ENCODE measurements around the gene TLR6. TPM values are rescaled to one million over a fixed set of nuclear protein-coding genes. Genes with fewer than 3 reads are reported as not detected.
A peak's percentile ranks its signal among the peaks of the same experiment; 100 is the strongest.

TLR6 gene
- total and polyA plus RNA-seq, 10 of the 15 experiments (the other 5 are each of a cell fraction or from before 2014, with no cell fraction given), result 1.1 to 49.4 (median 12.5) TPM

GRCh38 chr4:38867478-38868058, 11.0 kb upstream of the TLR6 start, which contains the start of gene FAM114A1:
TSS of gene FAM114A1 (plus strand) at chr4:38867806. CDS start at chr4:38878079, 10,273 bp downstream.
- WGBS (ENCODE audit: insufficient coverage, insufficient replicate concordance, low lambda C conversion rate, missing lambda C conversion rate), result under 1% methylated on average over 25 of the region's 66 CpGs
- RAD21 ChIA-PET (ENCODE audit: unreplicated experiment), result interaction anchor here (0.9 to 3.6 kb wide), 6 partner anchors 11 to 267 kb away, joined by 3 to 18 read pairs (median 10); partner anchors contain the start of genes TLR10 and TLR6
- Histone ChIP-seq H3K4me2 (ENCODE audit: control insufficient read depth, insufficient read depth) (peak within 1 kb of the TSS; percentile 90), H4K20me1 (ENCODE audit: control insufficient read depth, insufficient read depth) (no peaks in the 10 kb centered on the region), H3K27ac (ENCODE audit: control insufficient read depth, insufficient read depth) (no peak within 1 kb of the TSS; the same call in 1 of the 2 replicates), H3K4me3 (peak within 1 kb of the TSS; percentile 82), H3K9ac (ENCODE audit: control insufficient read depth, insufficient read depth, low read length) (peak within 1 kb of the TSS; percentile 62), H3K27me3 (replicated peaks in 1 of 2; ENCODE audit: control insufficient read depth in 2 of 2, insufficient read depth in 2 of 2, low read length in 1 of 2) (no peaks in the 10 kb centered on the region), H3K79me2 (ENCODE audit: control insufficient read depth, insufficient read depth, low read length) (peaks cover 2% of the 10 kb centered on the region; the same call in 1 of the 2 replicates), H3K36me3 (ENCODE audit: control insufficient read depth in 2 of 2, insufficient read depth in 2 of 2, low read length in 1 of 2) (no peaks in the 10 kb centered on the region), H2AFZ (ENCODE audit: control insufficient read depth, low read depth, low read length) (peak within 1 kb of the TSS; percentile 84), H3K4me1 (ENCODE audit: control insufficient read depth, insufficient read depth, low read length) (peaks cover 7% of the 10 kb centered on the region), H3K9me3 (replicated peaks; ENCODE audit: control insufficient read depth, insufficient read depth, low read length) (no peaks in the 10 kb centered on the region)
- DNase-seq (ENCODE audit: low read depth, low spot score) (no peak), FAIRE-seq (no peak), ATAC-seq (peak; percentile 99)
- intact Hi-C loops (cut with micrococcal nuclease; ENCODE audit: unreplicated experiment) (no loop called here), in situ Hi-C loops (cut with MboI) (loop anchor here (10.0 to 25.0 kb wide), 3 partner anchors 555 to 803 kb away; no protein-coding TSS in a partner anchor)
- CTCF ChIA-PET, result interaction anchor here (0.7 to 3.7 kb wide), 11 partner anchors 9 to 264 kb away, joined by 3 to 34 read pairs (median 7); partner anchors contain the start of genes TLR1, TLR10 and TLR6
- SMC1A ChIA-PET (ENCODE audit: uncharacterized antibody, unreplicated experiment), result interaction anchor here (0.9 to 3.7 kb wide), 11 partner anchors 8 to 689 kb away, joined by 3 to 27 read pairs (median 4); partner anchors contain the start of gene TLR10
- POLR2A ChIA-PET, result interaction anchor here (0.6 to 1.5 kb wide), 7 partner anchors 11 to 182 kb away, joined by 3 to 8 read pairs (median 4); partner anchors contain the start of gene TLR10
- BruUV-seq (replicated peaks), result no TSS peak
- no peak for TF ChIP-seq SMAD5 (IDR thresholded peaks at IDR 0.05; ENCODE audit: low read depth)
- peak in 1 of 2 experiments; percentile 27; a peak in 1 of 4 replicates for TF ChIP-seq BHLHE40 (IDR thresholded peaks at IDR 0.05; ENCODE audit: borderline replicate concordance in 1 of 2, low read depth in 2 of 2, low read length in 1 of 2)
- no peak for TF ChIP-seq MAX (IDR thresholded peaks at IDR 0.05; ENCODE audit: low read depth, low read length)
- TF ChIP-seq FOS (IDR thresholded peaks at IDR 0.05; ENCODE audit: borderline replicate concordance, extremely low read depth, insufficient read length), result no peak
- peak; percentile 80 for TF ChIP-seq POLR2A (IDR thresholded peaks at IDR 0.05; ENCODE audit: low read depth, low read length)
- TF ChIP-seq IKZF1 (conservative IDR thresholded peaks at IDR 0.05), result 0 out of 2 replicates have a peak, but pooled peaks have one; percentile 21
- TF ChIP-seq NKRF (conservative IDR thresholded peaks at IDR 0.05), result no peak
- no peak for TF ChIP-seq E4F1 (IDR thresholded peaks at IDR 0.05; ENCODE audit: borderline replicate concordance, partially characterized antibody)
- 0 out of 2 replicates have a peak, but pooled peaks have one; percentile 15 for TF ChIP-seq TCF12 (IDR thresholded peaks at IDR 0.05; ENCODE audit: low read depth, low read length)
- TF ChIP-seq ASH2L (IDR thresholded peaks at IDR 0.05; ENCODE audit: borderline replicate concordance, low read depth), result no peak
- no peak for TF ChIP-seq NRF1 (conservative IDR thresholded peaks at IDR 0.05; ENCODE audit: low read depth, low read length)
- no peak for TF ChIP-seq TCF7 (IDR thresholded peaks at IDR 0.05; ENCODE audit: borderline replicate concordance)
- no peak for TF ChIP-seq KDM1A (IDR thresholded peaks at IDR 0.05; ENCODE audit: borderline replicate concordance)
- TF ChIP-seq RELB (IDR thresholded peaks at IDR 0.05; ENCODE audit: low read depth), result no peak
- no peak for TF ChIP-seq STAT1 (conservative IDR thresholded peaks at IDR 0.05)
- TF ChIP-seq SMARCA5 (IDR thresholded peaks at IDR 0.05), result 0 out of 2 replicates have a peak, but pooled peaks have one; percentile 50
- TF ChIP-seq CHD1 (IDR thresholded peaks at IDR 0.05; ENCODE audit: low read depth, low read length), result no peak
- no peak for TF ChIP-seq SREBF1 (IDR thresholded peaks at IDR 0.05; ENCODE audit: low read length)
